B cell (primary cell): Measurements from ENCODE around the gene RNF11. TPM values are rescaled to one million over a fixed set of nuclear protein-coding genes. Genes with fewer than 3 reads are reported as not detected.
"Not testable (repeated sequence)": the region's sequence is repeated elsewhere in the genome, so short reads cannot be mapped to it uniquely, and the experiment has no call there.

Experiments used
- ATAC-seq: fragments of 200-7000 bp; cut with Tn5 transposase; one replicate; pipeline ENCODE4 v1.10.0; 2021; ENCODE audit warnings: low read depth, mild to moderate bottlenecking, moderate number of reproducible peaks, moderate library complexity
- CTCF ChIA-PET: fragments of 350-600 bp; sonication (Branson Sonifier 250); formaldehyde crosslinking; loops from one replicate; lab custom pipeline; 2021; ENCODE audit warnings: antibody characterized with exemption, inconsistent platforms; lab: Charles Lee
- POLR2A ChIA-PET: fragments of 350-600 bp; sonication (Branson Sonifier 250); formaldehyde crosslinking; loops from one replicate; lab custom pipeline; 2021; ENCODE audit warnings: antibody characterized with exemption; lab: Charles Lee
- DNase-seq: peaks from one replicate; pipeline ENCODE4 v3.0.0; 2013
- H2AFZ ChIP-seq: 2 replicates; pipeline ENCODE4 v1.6.1; 2012; ENCODE audit warnings: mild to moderate bottlenecking, low read depth, low read length; ENCODE audit not compliant: insufficient read depth, poor library complexity, severe bottlenecking
- H3K27ac ChIP-seq, 2 donors: 1 replicate in 1 of 2; 2 replicates in 1 of 2; pipeline ENCODE4 v1.5.1; 2012 to 2013; ENCODE audit warnings: low read length in 2 of 2, mild to moderate bottlenecking in 2 of 2, moderate library complexity in 1 of 2
- H3K27me3 ChIP-seq, 4 experiments: fragments of 200-600 bp in 1 of 4; sonication (generic) in 1 of 4; replicated peaks in 1 of 4; 1 replicate in 2 of 4; 2 replicates in 2 of 4; pipeline versions ENCODE4 v1.6.1 to v1.7.0; 2013 to 2016; ENCODE audit warnings: low read length in 3 of 4, mild to moderate bottlenecking in 2 of 4, mixed read lengths in 1 of 4, moderate library complexity in 1 of 4; ENCODE audit not compliant: insufficient read depth in 4 of 4, control insufficient read depth in 3 of 4; ENCODE audit errors: control extremely low read depth in 1 of 4
- H3K36me3 ChIP-seq, 2 experiments: replicated peaks in 1 of 2; 1 replicate in 1 of 2; 2 replicates in 1 of 2; pipeline versions ENCODE4 v1.6.1 to v1.7.1; 2013; ENCODE audit warnings: low read length in 1 of 2; ENCODE audit not compliant: insufficient read depth in 2 of 2, control insufficient read depth in 1 of 2; ENCODE audit errors: control extremely low read depth in 1 of 2, extremely low read depth in 1 of 2
- H3K4me1 ChIP-seq, 2 donors: fragments of 200-600 bp in 1 of 2; sonication (generic) in 1 of 2; 1 replicate in 1 of 2; 2 replicates in 1 of 2; pipeline versions ENCODE4 v1.5.1 to v1.6.1; 2013 to 2017; ENCODE audit warnings: low read length in 2 of 2; ENCODE audit not compliant: control insufficient read depth in 2 of 2, insufficient read depth in 2 of 2
- H3K4me2 ChIP-seq: replicated peaks from 2 replicates; pipeline ENCODE3; 2012; ENCODE audit warnings: mild to moderate bottlenecking, low read depth, low read length; ENCODE audit not compliant: poor library complexity, severe bottlenecking
- H3K4me3 ChIP-seq, 5 experiments: fragments of 200-600 bp in 1 of 5; sonication (generic) in 1 of 5; 1 replicate in 3 of 5; 2 replicates in 2 of 5; pipeline versions ENCODE4 v1.5.1 to v1.7.0; 2011 to 2016; ENCODE audit warnings: low read length in 4 of 5, mild to moderate bottlenecking in 4 of 5, low read depth in 2 of 5, control low read depth in 1 of 5, moderate library complexity in 1 of 5; ENCODE audit not compliant: insufficient read depth in 1 of 5; ENCODE audit errors: control extremely low read depth in 1 of 5, extremely low read depth in 1 of 5
- H3K79me2 ChIP-seq: fragments of 200-600 bp; sonication (generic); one replicate; pipeline ENCODE4 v1.6.0; 2016; ENCODE audit warnings: low read length; ENCODE audit not compliant: control insufficient read depth, insufficient read depth
- H3K9ac ChIP-seq: fragments of 200-600 bp; sonication (generic); 2 replicates; pipeline ENCODE4 v1.6.1; 2017; ENCODE audit warnings: mild to moderate bottlenecking, low read length, moderate library complexity
- H3K9me3 ChIP-seq, 3 donors: one replicate each; pipeline versions ENCODE4 v1.6.1 to v1.7.1; 2013; ENCODE audit warnings: low read length in 2 of 3; ENCODE audit not compliant: control insufficient read depth in 2 of 3, insufficient read depth in 1 of 3; ENCODE audit errors: control extremely low read depth in 1 of 3
- H4K20me1 ChIP-seq: 2 replicates; pipeline ENCODE4 v1.6.0; 2012; ENCODE audit warnings: mild to moderate bottlenecking, low read length; ENCODE audit not compliant: insufficient read depth, control insufficient read depth, poor library complexity, severe bottlenecking
- H3K27ac Mint-ChIP-seq: one replicate; pipeline ENCODE4 v1.8.0; 2021; ENCODE audit warnings: mixed read lengths
- H3K27me3 Mint-ChIP-seq: one replicate; pipeline ENCODE4 v1.8.0; 2021; ENCODE audit warnings: mixed read lengths
- H3K4me1 Mint-ChIP-seq: one replicate; pipeline ENCODE4 v1.8.0; 2021; ENCODE audit warnings: mixed read lengths
- H3K4me3 Mint-ChIP-seq: one replicate; pipeline ENCODE4 v1.8.0; 2021; ENCODE audit warnings: mixed read lengths
- H3K9me3 Mint-ChIP-seq: one replicate; pipeline ENCODE4 v1.8.0; 2022; ENCODE audit warnings: mixed read lengths; ENCODE audit not compliant: insufficient read depth
- EZH2 ChIP-seq: IDR thresholded peaks from 2 replicates; pipeline ENCODE4 v1.6.1; 2012; ENCODE audit warnings: borderline replicate concordance, low read depth, mild to moderate bottlenecking, moderate library complexity, low read length; ENCODE audit not compliant: insufficient read depth, poor library complexity, severe bottlenecking
- WGBS: methylation state at CpG from one replicate; pipeline ENCODE4 v1.1.5; 2013; ENCODE audit warnings: missing lambda C conversion rate; ENCODE audit not compliant: insufficient coverage; 5-methylcytosine and 5-hydroxymethylcytosine counted together
- intact Hi-C: fragments of 100-400 bp; cut with micrococcal nuclease; formaldehyde crosslinking; loops from one replicate; pipeline ENCODE4 v1.10.0; 2022
- polyA plus RNA-seq: library from polyadenylated mRNA; depleted of rRNA; stranded (reverse); fragments of >200 nt; gene quantifications from 2 replicates; pipeline ENCODE4 v1.2.3, GENCODE V29; 2012
- total RNA-seq, 2 donors: library from RNA; stranded (reverse); fragments of 120-200 nt in 1 of 2; gene quantifications; 1 replicate in 1 of 2; 2 replicates in 1 of 2; pipeline versions ENCODE4 v1.2.3 to v1.2.4, GENCODE V29; 2013 to 2022
- TF ChIP-seq, protein P1 (sequence below): fragments of 200-600 bp; IDR thresholded peaks from one replicate; pipeline ENCODE4 v1.8.0; 2022; ENCODE audit warnings: antibody characterized with exemption, mild to moderate bottlenecking

Gene RNF11
- total and polyA plus RNA-seq, 2 donors (not counting 1 experiment from before 2014, with no cell fraction given): 10.0 to 20.6 TPM

GRCh38 chr1:51247499-51247898 lies 11.4 kb downstream of the RNF11 start:
- no peak for ATAC-seq
- Histone ChIP-seq H3K4me2 (no peak overlapping the region), H3K79me2 (peaks cover 83% of the 10 kb centered on the region), H4K20me1 (peaks cover 37% of the 10 kb centered on the region), H3K27ac (no peak overlapping the region), H3K4me3 (no peak overlapping the region), H3K9me3 (no peaks in the 10 kb centered on the region), H3K36me3 (peaks cover 0 to 2% of the 10 kb centered on the region in 2 experiments), H2AFZ (no peak overlapping the region), H3K4me1 (peaks cover 0 to 5% of the 10 kb centered on the region in 2 donors), H3K27me3 (no peaks in the 10 kb centered on the region), H3K9ac (no peak overlapping the region)
- TF ChIP-seq, protein P1, sequence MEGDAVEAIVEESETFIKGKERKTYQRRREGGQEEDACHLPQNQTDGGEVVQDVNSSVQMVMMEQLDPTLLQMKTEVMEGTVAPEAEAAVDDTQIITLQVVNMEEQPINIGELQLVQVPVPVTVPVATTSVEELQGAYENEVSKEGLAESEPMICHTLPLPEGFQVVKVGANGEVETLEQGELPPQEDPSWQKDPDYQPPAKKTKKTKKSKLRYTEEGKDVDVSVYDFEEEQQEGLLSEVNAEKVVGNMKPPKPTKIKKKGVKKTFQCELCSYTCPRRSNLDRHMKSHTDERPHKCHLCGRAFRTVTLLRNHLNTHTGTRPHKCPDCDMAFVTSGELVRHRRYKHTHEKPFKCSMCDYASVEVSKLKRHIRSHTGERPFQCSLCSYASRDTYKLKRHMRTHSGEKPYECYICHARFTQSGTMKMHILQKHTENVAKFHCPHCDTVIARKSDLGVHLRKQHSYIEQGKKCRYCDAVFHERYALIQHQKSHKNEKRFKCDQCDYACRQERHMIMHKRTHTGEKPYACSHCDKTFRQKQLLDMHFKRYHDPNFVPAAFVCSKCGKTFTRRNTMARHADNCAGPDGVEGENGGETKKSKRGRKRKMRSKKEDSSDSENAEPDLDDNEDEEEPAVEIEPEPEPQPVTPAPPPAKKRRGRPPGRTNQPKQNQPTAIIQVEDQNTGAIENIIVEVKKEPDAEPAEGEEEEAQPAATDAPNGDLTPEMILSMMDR: no peak
- no peak for TF ChIP-seq EZH2
- DNase-seq: no peak
- H3K4me1 Mint-ChIP-seq: peaks cover 17% of the 10 kb centered on the region
- ChIA-PET POLR2A (no interaction called here), CTCF (interaction anchor here (0.6 to 1.7 kb wide), 2 partner anchors 10 to 58 kb away, joined by 3 read pairs; no protein-coding TSS in a partner anchor)
- no CpG with 5 or more reads among the region's 1 CpG for WGBS
- no peak overlapping the region for H3K27ac Mint-ChIP-seq
- H3K4me3 Mint-ChIP-seq: no peak overlapping the region
- intact Hi-C loops: no loop called here
- H3K27me3 Mint-ChIP-seq: no peaks in the 10 kb centered on the region
- H3K9me3 Mint-ChIP-seq: no peaks in the 10 kb centered on the region

DNA sequence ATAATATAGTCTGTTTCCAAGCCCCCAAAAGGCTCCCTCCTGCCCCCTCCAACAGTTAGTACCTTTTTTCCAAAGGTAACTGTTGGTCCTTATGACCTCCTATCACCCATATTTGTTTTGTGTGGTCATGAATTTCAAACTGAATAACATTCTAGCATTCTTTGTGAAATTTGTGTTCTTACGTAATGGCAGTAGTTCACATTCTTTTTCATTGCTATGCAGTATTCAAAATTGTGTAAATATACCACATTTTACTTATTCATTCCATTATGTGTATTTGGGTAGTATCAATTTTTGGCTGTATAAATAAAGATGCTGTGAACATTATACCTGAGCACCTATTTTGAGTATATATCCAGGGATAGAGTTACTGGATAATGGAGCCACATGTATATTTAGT lies 13.4 kb downstream of the RNF11 start:
- Mint-ChIP-seq H3K27me3 (no peaks in the 10 kb centered on the region), H3K27ac (no peak overlapping the region), H3K9me3 (no peaks in the 10 kb centered on the region), H3K4me3 (no peak overlapping the region), H3K4me1 (peaks cover 16% of the 10 kb centered on the region)
- H3K27ac ChIP-seq: no peak overlapping the region
- H3K4me2 ChIP-seq: no peak overlapping the region
- peaks cover 0 to 5% of the 10 kb centered on the region in 2 donors for H3K4me1 ChIP-seq
- peaks cover 86% of the 10 kb centered on the region for H3K79me2 ChIP-seq
- ATAC-seq: no peak
- no peaks in the 10 kb centered on the region for H3K9me3 ChIP-seq
- peaks cover 40% of the 10 kb centered on the region for H4K20me1 ChIP-seq
- ChIA-PET CTCF (no interaction called here), POLR2A (no interaction called here)
- no peak for TF ChIP-seq EZH2
- TF ChIP-seq, protein P1: no peak
- no peak overlapping the region for H3K9ac ChIP-seq
- H2AFZ ChIP-seq: no peak overlapping the region
- no CpG with 5 or more reads among the region's 1 CpG for whole genome bisulfite sequencing
- no peaks in the 10 kb centered on the region for H3K27me3 ChIP-seq
- no peak overlapping the region for H3K4me3 ChIP-seq
- no peak for DNase-seq
- intact Hi-C loops: no loop called here
- H3K36me3 ChIP-seq: no peaks in the 10 kb centered on the region

DNA sequence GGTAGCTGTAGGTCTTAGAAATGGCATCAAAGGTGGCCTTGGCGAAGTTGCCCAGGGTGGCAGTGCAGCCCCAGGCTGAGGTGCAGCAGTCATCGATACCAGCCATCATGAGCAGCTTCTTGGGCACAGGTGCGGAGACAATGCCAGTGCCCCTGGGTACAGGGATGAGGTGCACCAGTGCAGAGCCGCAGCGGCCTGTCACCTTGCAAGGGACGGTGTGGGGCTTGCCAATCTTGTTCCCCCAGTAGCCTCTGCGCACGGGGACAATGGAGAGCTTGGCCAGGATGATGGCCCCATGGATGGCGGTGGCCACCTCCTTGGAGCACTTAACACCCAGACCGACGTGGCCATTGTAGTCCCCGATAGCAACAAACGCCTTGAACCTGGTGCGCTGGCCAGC lies 14.7 kb downstream of the RNF11 start:
- H3K9me3 ChIP-seq, H3K4me2 ChIP-seq, DNase-seq, H3K27ac ChIP-seq, H3K4me1 ChIP-seq, H2AFZ ChIP-seq, intact Hi-C loops, H3K36me3 ChIP-seq, H3K4me3 ChIP-seq, H3K4me3 Mint-ChIP-seq, H3K9ac ChIP-seq, H3K9me3 Mint-ChIP-seq, H3K27ac Mint-ChIP-seq, POLR2A ChIA-PET, H3K27me3 Mint-ChIP-seq, H3K27me3 ChIP-seq, ATAC-seq, CTCF ChIA-PET: not testable (repeated sequence)
- Histone ChIP-seq H4K20me1 (peaks cover 27% of the 10 kb centered on the region), H3K79me2 (peaks cover 79% of the 10 kb centered on the region)
- 97% methylated on average over 11 of the region's 14 CpGs for WGBS
- H3K4me1 Mint-ChIP-seq: peaks cover 16% of the 10 kb centered on the region
